ENCODE measurements around the gene VAV2.

DNA sequence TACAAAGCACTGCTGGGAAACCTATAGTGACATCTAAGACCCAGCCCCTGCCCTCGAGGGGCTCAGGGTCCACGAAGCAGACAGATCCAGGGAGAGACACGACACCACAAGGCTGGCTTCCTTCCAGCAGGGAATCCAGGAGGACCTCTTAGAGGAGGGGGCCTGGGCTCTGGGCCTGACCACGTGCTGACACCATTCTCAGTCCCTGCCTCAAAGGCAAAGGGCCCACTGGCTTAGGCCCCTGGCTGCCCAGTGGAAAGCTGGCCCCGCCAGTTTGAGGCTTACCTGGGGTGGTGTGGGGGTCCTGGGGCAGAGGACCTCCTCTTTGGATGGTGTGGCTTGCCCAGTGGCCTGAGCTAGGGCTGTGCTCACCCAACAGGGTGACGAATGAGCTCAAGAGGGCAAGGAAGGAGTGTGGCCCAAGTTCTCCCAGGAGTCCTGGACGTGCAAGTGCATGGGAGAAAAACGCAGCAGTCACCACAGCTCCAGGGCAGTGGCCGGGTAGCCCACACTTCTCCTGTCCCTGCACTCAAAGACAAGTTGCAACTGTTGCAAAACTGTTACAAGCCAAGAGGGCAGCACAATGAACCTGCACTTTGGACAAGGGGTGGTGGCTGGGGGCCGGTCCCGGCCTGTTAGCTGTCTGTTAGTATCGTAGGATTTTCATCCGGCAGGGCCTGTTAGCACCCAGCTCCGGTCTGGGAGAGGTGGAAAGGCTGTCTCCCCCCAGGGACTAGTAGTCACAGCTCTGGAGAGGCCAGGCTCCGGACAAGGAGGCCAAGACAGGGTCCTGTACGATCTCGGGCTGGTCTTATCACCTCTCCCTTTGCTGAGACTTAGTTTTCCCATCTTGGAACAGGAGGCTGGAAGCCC lies 252.5 kb downstream of the VAV2 start:
- no peak for TF ChIP-seq ARNTL (CRISPR knock-in tag; IDR thresholded peaks at IDR 0.05; ENCODE audit: borderline replicate concordance, low read depth)
- no peak for TF ChIP-seq GLIS3 (CRISPR knock-in tag; IDR thresholded peaks at IDR 0.05)
- TF ChIP-seq, protein P1, sequence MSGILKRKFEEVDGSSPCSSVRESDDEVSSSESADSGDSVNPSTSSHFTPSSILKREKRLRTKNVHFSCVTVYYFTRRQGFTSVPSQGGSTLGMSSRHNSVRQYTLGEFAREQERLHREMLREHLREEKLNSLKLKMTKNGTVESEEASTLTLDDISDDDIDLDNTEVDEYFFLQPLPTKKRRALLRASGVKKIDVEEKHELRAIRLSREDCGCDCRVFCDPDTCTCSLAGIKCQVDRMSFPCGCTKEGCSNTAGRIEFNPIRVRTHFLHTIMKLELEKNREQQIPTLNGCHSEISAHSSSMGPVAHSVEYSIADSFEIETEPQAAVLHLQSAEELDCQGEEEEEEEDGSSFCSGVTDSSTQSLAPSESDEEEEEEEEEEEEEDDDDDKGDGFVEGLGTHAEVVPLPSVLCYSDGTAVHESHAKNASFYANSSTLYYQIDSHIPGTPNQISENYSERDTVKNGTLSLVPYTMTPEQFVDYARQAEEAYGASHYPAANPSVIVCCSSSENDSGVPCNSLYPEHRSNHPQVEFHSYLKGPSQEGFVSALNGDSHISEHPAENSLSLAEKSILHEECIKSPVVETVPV (CRISPR knock-in tag; IDR thresholded peaks at IDR 0.05): no peak
- no peak for TF ChIP-seq SNAI2 (CRISPR knock-in tag; IDR thresholded peaks at IDR 0.05)
- TF ChIP-seq ZNF8 (CRISPR knock-in tag; IDR thresholded peaks at IDR 0.05): no peak
- TF ChIP-seq, protein P2, sequence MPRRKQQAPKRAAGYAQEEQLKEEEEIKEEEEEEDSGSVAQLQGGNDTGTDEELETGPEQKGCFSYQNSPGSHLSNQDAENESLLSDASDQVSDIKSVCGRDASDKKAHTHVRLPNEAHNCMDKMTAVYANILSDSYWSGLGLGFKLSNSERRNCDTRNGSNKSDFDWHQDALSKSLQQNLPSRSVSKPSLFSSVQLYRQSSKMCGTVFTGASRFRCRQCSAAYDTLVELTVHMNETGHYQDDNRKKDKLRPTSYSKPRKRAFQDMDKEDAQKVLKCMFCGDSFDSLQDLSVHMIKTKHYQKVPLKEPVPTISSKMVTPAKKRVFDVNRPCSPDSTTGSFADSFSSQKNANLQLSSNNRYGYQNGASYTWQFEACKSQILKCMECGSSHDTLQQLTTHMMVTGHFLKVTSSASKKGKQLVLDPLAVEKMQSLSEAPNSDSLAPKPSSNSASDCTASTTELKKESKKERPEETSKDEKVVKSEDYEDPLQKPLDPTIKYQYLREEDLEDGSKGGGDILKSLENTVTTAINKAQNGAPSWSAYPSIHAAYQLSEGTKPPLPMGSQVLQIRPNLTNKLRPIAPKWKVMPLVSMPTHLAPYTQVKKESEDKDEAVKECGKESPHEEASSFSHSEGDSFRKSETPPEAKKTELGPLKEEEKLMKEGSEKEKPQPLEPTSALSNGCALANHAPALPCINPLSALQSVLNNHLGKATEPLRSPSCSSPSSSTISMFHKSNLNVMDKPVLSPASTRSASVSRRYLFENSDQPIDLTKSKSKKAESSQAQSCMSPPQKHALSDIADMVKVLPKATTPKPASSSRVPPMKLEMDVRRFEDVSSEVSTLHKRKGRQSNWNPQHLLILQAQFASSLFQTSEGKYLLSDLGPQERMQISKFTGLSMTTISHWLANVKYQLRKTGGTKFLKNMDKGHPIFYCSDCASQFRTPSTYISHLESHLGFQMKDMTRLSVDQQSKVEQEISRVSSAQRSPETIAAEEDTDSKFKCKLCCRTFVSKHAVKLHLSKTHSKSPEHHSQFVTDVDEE (CRISPR knock-in tag; IDR thresholded peaks at IDR 0.05): no peak
- TF ChIP-seq ZFP3 (CRISPR knock-in tag; IDR thresholded peaks at IDR 0.05): no peak
- TF ChIP-seq, protein P3, sequence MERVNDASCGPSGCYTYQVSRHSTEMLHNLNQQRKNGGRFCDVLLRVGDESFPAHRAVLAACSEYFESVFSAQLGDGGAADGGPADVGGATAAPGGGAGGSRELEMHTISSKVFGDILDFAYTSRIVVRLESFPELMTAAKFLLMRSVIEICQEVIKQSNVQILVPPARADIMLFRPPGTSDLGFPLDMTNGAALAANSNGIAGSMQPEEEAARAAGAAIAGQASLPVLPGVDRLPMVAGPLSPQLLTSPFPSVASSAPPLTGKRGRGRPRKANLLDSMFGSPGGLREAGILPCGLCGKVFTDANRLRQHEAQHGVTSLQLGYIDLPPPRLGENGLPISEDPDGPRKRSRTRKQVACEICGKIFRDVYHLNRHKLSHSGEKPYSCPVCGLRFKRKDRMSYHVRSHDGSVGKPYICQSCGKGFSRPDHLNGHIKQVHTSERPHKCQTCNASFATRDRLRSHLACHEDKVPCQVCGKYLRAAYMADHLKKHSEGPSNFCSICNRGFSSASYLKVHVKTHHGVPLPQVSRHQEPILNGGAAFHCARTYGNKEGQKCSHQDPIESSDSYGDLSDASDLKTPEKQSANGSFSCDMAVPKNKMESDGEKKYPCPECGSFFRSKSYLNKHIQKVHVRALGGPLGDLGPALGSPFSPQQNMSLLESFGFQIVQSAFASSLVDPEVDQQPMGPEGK (CRISPR knock-in tag; IDR thresholded peaks at IDR 0.05; ENCODE audit: borderline replicate concordance): no peak
- TF ChIP-seq BACH2 (CRISPR knock-in tag; IDR thresholded peaks at IDR 0.05; ENCODE audit: borderline replicate concordance): no peak
- no peak for TF ChIP-seq TOX (CRISPR knock-in tag; IDR thresholded peaks at IDR 0.05; ENCODE audit: borderline replicate concordance)
- TF ChIP-seq OSR1 (CRISPR knock-in tag; IDR thresholded peaks at IDR 0.05): no peak
- no peak for TF ChIP-seq ZNF565 (CRISPR knock-in tag; conservative IDR thresholded peaks at IDR 0.05; ENCODE audit: low read depth)
- TF ChIP-seq ESRRG (CRISPR knock-in tag; IDR thresholded peaks at IDR 0.05): no peak
